Measurements from ENCODE around the gene HYAL4. TPM values are rescaled to one million over a fixed set of nuclear protein-coding genes. Genes with fewer than 3 reads are reported as not detected.
"Not testable (repeated sequence)": the region's sequence is repeated elsewhere in the genome, so short reads cannot be mapped to it uniquely, and the experiment has no call there.

The HYAL4 gene
- total RNA-seq, 2 donors from 2014 or later = 0.51 to 1.2 TPM

GRCh38 chr7:123881300-123881699 lies 36.3 kb downstream of the HYAL4 start:
- Mint-ChIP-seq H3K27ac (no peak overlapping the region), H3K9me3 (no peaks in the 10 kb centered on the region), H3K4me1 (no peaks in the 10 kb centered on the region), H3K27me3 (ENCODE audit: insufficient read depth) (no peaks in the 10 kb centered on the region), H3K36me3 (ENCODE audit: low read depth) (no peaks in the 10 kb centered on the region), H3K4me3 (no peak overlapping the region)
- DNase-seq = no peak
- H3K27me3 ChIP-seq (ENCODE audit: control insufficient read depth, insufficient read depth, low read length, poor library complexity, severe bottlenecking) = no peaks in the 10 kb centered on the region
- no peaks in the 10 kb centered on the region for H3K36me3 ChIP-seq (ENCODE audit: control insufficient read depth, insufficient read depth, low read length)
- no peak overlapping the region for H3K4me3 ChIP-seq (ENCODE audit: low read length)
- H3K9me3 ChIP-seq (ENCODE audit: control insufficient read depth, low read length) = peaks cover 1% of the 10 kb centered on the region
- H3K27ac ChIP-seq (ENCODE audit: low read depth, low read length) = no peak overlapping the region
- no peaks in the 10 kb centered on the region for H3K4me1 ChIP-seq (ENCODE audit: control insufficient read depth, insufficient read depth, low read length)
- no peak for TF ChIP-seq CTCF (conservative IDR thresholded peaks at IDR 0.05)
- WGBS, 2 experiments (ENCODE audit: insufficient coverage in 1 of 2, insufficient read length in 1 of 2) = 100% methylated on average over 2 of the region's 2 CpGs; no CpG with 5 or more reads in 1 of the 2 experiments
- H3K9ac ChIP-seq (ENCODE audit: extremely low read depth, low read length, poor library complexity, severe bottlenecking) = no peak overlapping the region

GRCh38 chr7:123883154-123883553 lies 38.2 kb downstream of the HYAL4 start:
- H3K4me1 ChIP-seq (ENCODE audit: control insufficient read depth, insufficient read depth, low read length) = no peaks in the 10 kb centered on the region
- TF ChIP-seq CTCF (conservative IDR thresholded peaks at IDR 0.05) = no peak
- H3K9me3 ChIP-seq (ENCODE audit: control insufficient read depth, low read length) = peaks cover 6% of the 10 kb centered on the region
- Mint-ChIP-seq H3K27me3 (ENCODE audit: insufficient read depth) (no peaks in the 10 kb centered on the region), H3K4me1 (peaks cover 2% of the 10 kb centered on the region), H3K27ac (no peak overlapping the region), H3K9me3 (no peaks in the 10 kb centered on the region), H3K36me3 (ENCODE audit: low read depth) (no peaks in the 10 kb centered on the region), H3K4me3 (no peak overlapping the region)
- H3K4me3 ChIP-seq (ENCODE audit: low read length) = no peak overlapping the region
- H3K27ac ChIP-seq (ENCODE audit: low read depth, low read length) = no peak overlapping the region
- no peaks in the 10 kb centered on the region for H3K27me3 ChIP-seq (ENCODE audit: control insufficient read depth, insufficient read depth, low read length, poor library complexity, severe bottlenecking)
- H3K9ac ChIP-seq (ENCODE audit: extremely low read depth, low read length, poor library complexity, severe bottlenecking) = no peak overlapping the region
- no peak for DNase-seq
- no peaks in the 10 kb centered on the region for H3K36me3 ChIP-seq (ENCODE audit: control insufficient read depth, insufficient read depth, low read length)

DNA sequence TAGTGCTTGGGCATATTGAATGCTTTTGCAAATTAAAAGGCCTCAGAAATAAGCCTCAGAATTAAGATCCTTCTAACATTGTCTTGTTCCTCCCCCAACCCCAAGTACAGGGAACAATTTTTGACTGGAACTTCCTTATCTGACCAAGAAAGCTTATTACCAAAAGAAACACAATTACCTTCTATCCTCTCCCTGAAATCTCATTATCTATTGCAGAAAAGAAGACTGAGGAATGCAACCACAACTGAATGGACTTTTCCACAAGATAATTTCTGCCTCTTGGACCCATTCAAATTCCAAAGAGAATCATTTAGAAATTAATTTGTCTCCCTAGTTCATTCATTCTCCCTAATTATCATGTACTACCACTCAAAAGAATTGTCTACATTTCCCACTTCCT lies 43.2 kb downstream of the HYAL4 start:
- peak overlapping the region; percentile 56 for H3K4me3 ChIP-seq (ENCODE audit: low read length)
- TF ChIP-seq CTCF (conservative IDR thresholded peaks at IDR 0.05) = no peak
- Mint-ChIP-seq H3K27ac (no peak overlapping the region), H3K36me3 (ENCODE audit: low read depth) (no peaks in the 10 kb centered on the region), H3K27me3 (ENCODE audit: insufficient read depth) (no peaks in the 10 kb centered on the region), H3K9me3 (peaks cover 9% of the 10 kb centered on the region), H3K4me1 (peaks cover 10% of the 10 kb centered on the region), H3K4me3 (no peak overlapping the region)
- no peak overlapping the region for H3K9ac ChIP-seq (ENCODE audit: extremely low read depth, low read length, poor library complexity, severe bottlenecking)
- no peak overlapping the region for H3K27ac ChIP-seq (ENCODE audit: low read depth, low read length)
- no peak for DNase-seq
- no peaks in the 10 kb centered on the region for H3K27me3 ChIP-seq (ENCODE audit: control insufficient read depth, insufficient read depth, low read length, poor library complexity, severe bottlenecking)
- peaks cover 6% of the 10 kb centered on the region for H3K4me1 ChIP-seq (ENCODE audit: control insufficient read depth, insufficient read depth, low read length)
- no peaks in the 10 kb centered on the region for H3K36me3 ChIP-seq (ENCODE audit: control insufficient read depth, insufficient read depth, low read length)
- peaks cover 10% of the 10 kb centered on the region for H3K9me3 ChIP-seq (ENCODE audit: control insufficient read depth, low read length)

GRCh38 chr7:123894753-123895152 lies 49.8 kb downstream of the HYAL4 start:
- H3K4me3 ChIP-seq (ENCODE audit: low read length); H3K4me1 ChIP-seq (ENCODE audit: control insufficient read depth, insufficient read depth, low read length); H3K27ac Mint-ChIP-seq; H3K27me3 Mint-ChIP-seq (ENCODE audit: insufficient read depth); H3K27me3 ChIP-seq (ENCODE audit: control insufficient read depth, insufficient read depth, low read length, poor library complexity, severe bottlenecking); H3K4me3 Mint-ChIP-seq; H3K36me3 Mint-ChIP-seq (ENCODE audit: low read depth); DNase-seq; H3K9ac ChIP-seq (ENCODE audit: extremely low read depth, low read length, poor library complexity, severe bottlenecking); H3K4me1 Mint-ChIP-seq; H3K36me3 ChIP-seq (ENCODE audit: control insufficient read depth, insufficient read depth, low read length); H3K27ac ChIP-seq (ENCODE audit: low read depth, low read length): not testable (repeated sequence)
- WGBS, 2 experiments (ENCODE audit: insufficient coverage in 1 of 2, insufficient read length in 1 of 2) = 98 to 100% methylated on average over 1 to 10 of the region's 10 CpGs
- H3K9me3 ChIP-seq (ENCODE audit: control insufficient read depth, low read length) = peaks cover 18% of the 10 kb centered on the region
- H3K9me3 Mint-ChIP-seq = peaks cover 52% of the 10 kb centered on the region
